ENCODE data around the gene TRIM8. TPM values are rescaled to one million over a fixed set of nuclear protein-coding genes. Genes with fewer than 3 reads are reported as not detected.
A peak's percentile ranks its signal among the peaks of the same experiment; 100 is the strongest.

Gene TRIM8
- total RNA-seq, 1 experiment from 2014 or later = 61.4 TPM

DNA sequence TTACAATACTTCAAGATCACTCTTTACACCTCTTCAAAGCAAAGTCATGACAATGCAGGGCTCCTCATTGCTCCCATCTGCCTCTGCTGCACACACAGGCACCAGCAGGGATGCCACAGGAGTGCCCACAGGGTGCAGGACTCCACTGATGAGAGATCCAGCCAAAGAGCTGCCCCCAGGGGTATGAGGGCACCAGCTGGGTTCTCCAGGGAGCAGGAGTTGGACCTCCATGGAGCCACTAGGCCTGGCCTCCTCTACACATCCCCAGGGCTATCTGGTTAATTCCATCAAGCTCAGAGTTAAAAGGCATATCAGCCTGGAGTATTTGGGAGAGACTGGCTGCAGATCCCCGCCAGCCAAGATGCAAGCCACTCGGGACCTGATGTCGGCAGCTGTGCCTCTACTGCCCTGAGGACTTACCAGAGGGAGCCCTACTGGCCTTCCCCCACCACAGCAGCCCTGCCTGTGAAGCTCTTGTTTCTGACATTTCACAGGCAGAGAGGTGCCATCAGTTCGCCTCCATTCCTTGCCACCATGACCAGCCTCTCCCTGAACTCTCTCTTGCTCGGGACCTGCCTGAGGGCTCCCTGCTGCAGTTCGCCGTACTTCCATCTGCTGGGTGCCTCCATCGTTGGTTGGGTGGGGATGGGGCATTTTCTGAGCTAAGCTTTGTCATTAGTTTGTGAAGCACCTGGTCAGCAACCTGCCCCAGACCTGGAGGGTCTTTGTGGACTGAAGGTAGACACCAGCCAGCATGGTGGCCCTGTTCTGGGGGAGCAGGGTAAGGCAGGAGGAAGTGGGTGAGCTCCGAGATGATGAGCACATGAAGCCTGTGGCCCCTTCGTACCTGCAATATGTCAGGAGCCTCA, 12.5 kb upstream of the TRIM8 start:
- H4K20me1 ChIP-seq (ENCODE audit: low read length) = no peaks in the 10 kb centered on the region
- ChIA-PET CTCF (no interaction called here), POLR2A (ENCODE audit: unreplicated experiment) (no interaction called here)
- no peak overlapping the region for H2AFZ ChIP-seq (ENCODE audit: low read length)
- TF ChIP-seq CTCF (conservative IDR thresholded peaks at IDR 0.05; ENCODE audit: low read depth, low read length) (no peak), EZH2phosphoT487 (IDR thresholded peaks at IDR 0.05; ENCODE audit: borderline replicate concordance, low read length) (no peak), EZH2 (IDR thresholded peaks at IDR 0.05; ENCODE audit: low read length, unreplicated experiment) (no peak)
- no peak overlapping the region for H3K9ac ChIP-seq (ENCODE audit: low read length)
- intact Hi-C loops (cut with micrococcal nuclease) = no loop called here
- DNase-seq (no peak), ATAC-seq (no peak)
- H3K4me2 ChIP-seq (ENCODE audit: low read length) = no peak overlapping the region
- no peak overlapping the region for H3K4me3 ChIP-seq (ENCODE audit: low read length)
- H3K27me3 ChIP-seq (ENCODE audit: low read length) = no peaks in the 10 kb centered on the region
- H3K79me2 ChIP-seq (ENCODE audit: low read length) = no peaks in the 10 kb centered on the region
- H3K27ac ChIP-seq (ENCODE audit: low read length) = no peak overlapping the region
- no peaks in the 10 kb centered on the region for H3F3A ChIP-seq (ENCODE audit: low read length, unreplicated experiment)
- no peaks in the 10 kb centered on the region for H3K9me3 ChIP-seq (ENCODE audit: low read length)
- no TSS peak for BruUV-seq (replicated peaks)
- no peaks in the 10 kb centered on the region for H3K36me3 ChIP-seq (ENCODE audit: low read depth, low read length)
- peaks cover 72% of the 10 kb centered on the region for H3K4me1 ChIP-seq (ENCODE audit: insufficient read depth, low read length)
- no peaks in the 10 kb centered on the region for H3K9me2 ChIP-seq (replicated peaks; ENCODE audit: low read length)

DNA sequence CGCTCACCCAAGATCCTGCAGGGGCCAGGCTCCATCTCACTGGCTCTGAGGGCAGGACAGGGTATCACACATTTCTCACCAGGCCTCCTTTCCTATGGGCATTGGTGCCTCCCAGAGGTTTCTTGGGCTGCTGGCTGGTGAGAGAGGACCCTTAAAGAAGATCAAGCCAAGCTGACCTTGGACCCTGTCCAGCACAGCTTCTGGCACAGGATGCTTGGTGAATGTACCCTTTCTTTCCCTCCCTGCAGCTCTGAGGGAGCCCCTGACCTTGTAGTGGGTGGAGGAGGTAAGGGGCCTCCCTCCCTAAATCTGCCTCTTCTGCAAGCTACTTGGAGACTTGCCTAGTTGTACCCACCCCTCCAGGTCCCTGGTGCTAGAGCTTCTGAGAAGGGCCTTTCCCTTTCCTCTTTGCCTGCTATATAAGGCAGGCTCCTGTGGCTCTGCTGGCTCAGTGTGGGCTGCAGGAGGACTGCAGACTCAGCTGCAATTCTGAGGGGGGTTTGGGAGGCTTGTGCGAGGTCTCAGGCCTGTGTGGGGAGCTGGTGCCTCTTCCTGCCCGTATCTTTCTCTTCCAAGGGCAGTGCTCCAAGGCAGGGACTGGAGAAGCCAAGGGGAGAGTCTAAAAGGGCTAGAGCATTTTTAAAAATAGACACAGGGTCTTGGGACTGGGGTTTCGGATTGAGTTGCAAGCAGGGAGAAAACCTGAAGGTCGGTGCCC, 11.7 kb upstream of the TRIM8 start:
- Histone ChIP-seq H3K27me3 (ENCODE audit: low read length) (no peaks in the 10 kb centered on the region), H3K4me1 (ENCODE audit: insufficient read depth, low read length) (peaks cover 65% of the 10 kb centered on the region), H3K4me2 (ENCODE audit: low read length) (peak overlapping the region; percentile 46), H3K36me3 (ENCODE audit: low read depth, low read length) (no peaks in the 10 kb centered on the region), H3F3A (ENCODE audit: low read length, unreplicated experiment) (no peaks in the 10 kb centered on the region), H3K9me2 (replicated peaks; ENCODE audit: low read length) (no peaks in the 10 kb centered on the region), H2AFZ (ENCODE audit: low read length) (no peak overlapping the region), H3K27ac (ENCODE audit: low read length) (peak overlapping the region; percentile 36; the same call in 1 of the 2 replicates), H4K20me1 (ENCODE audit: low read length) (no peaks in the 10 kb centered on the region), H3K4me3 (ENCODE audit: low read length) (no peak overlapping the region), H3K79me2 (ENCODE audit: low read length) (no peaks in the 10 kb centered on the region), H3K9ac (ENCODE audit: low read length) (no peak overlapping the region), H3K9me3 (ENCODE audit: low read length) (no peaks in the 10 kb centered on the region)
- DNase-seq (no peak), ATAC-seq (no peak)
- intact Hi-C loops (cut with micrococcal nuclease) = no loop called here
- TF ChIP-seq CTCF (conservative IDR thresholded peaks at IDR 0.05; ENCODE audit: low read depth, low read length) (no peak), EZH2 (IDR thresholded peaks at IDR 0.05; ENCODE audit: low read length, unreplicated experiment) (no peak), EZH2phosphoT487 (IDR thresholded peaks at IDR 0.05; ENCODE audit: borderline replicate concordance, low read length) (no peak)
- BruUV-seq (replicated peaks) = no TSS peak
- POLR2A ChIA-PET (ENCODE audit: unreplicated experiment) = no interaction called here
- CTCF ChIA-PET = no interaction called here

Data from PC-3 (cell line).